Astrocyte (in vitro differentiated cells and primary cell): ENCODE measurements around the gene PRRT4. TPM values are rescaled to one million over a fixed set of nuclear protein-coding genes. Genes with fewer than 3 reads are reported as not detected.

Experiments used
- DNase-seq: peaks from one replicate; pipeline ENCODE4 v3.0.0-alpha.2; 2010; ENCODE audit warnings: low read depth
- FAIRE-seq: peaks from 2 replicates; lab custom pipeline; 2011; peaks lifted over from hg19 to GRCh38; lab: Jason Lieb, UNC
- H2AFZ ChIP-seq: 2 replicates; pipeline ENCODE4 v1.6.0; 2012; ENCODE audit warnings: low read depth, low read length, inconsistent platforms
- H3K27ac ChIP-seq: 2 replicates; pipeline ENCODE4 v1.5.1; 2011; ENCODE audit warnings: low read depth, low read length, inconsistent platforms
- H3K27me3 ChIP-seq: 2 replicates; pipeline ENCODE4 v1.6.0; 2011; ENCODE audit warnings: low read length, inconsistent platforms; ENCODE audit not compliant: insufficient read depth
- H3K36me3 ChIP-seq: 2 replicates; pipeline ENCODE4 v1.5.1; 2011; ENCODE audit warnings: low read length, inconsistent platforms; ENCODE audit not compliant: insufficient read depth
- H3K4me1 ChIP-seq: 2 replicates; pipeline ENCODE4 v1.5.1; 2011; ENCODE audit warnings: low read length, inconsistent platforms; ENCODE audit not compliant: insufficient read depth
- H3K4me2 ChIP-seq: 2 replicates; pipeline ENCODE4 v1.6.0; 2012; ENCODE audit warnings: low read length, inconsistent platforms
- H3K4me3 ChIP-seq: 2 replicates; pipeline ENCODE4 v1.5.1; 2011; ENCODE audit warnings: low read depth, mild to moderate bottlenecking, low read length, inconsistent platforms; ENCODE audit not compliant: insufficient read depth
- H3K79me2 ChIP-seq: 2 replicates; pipeline ENCODE4 v1.6.0; 2012; ENCODE audit warnings: mild to moderate bottlenecking, low read length, inconsistent platforms; ENCODE audit not compliant: insufficient read depth
- H3K9ac ChIP-seq: 2 replicates; pipeline ENCODE4 v1.6.0; 2012; ENCODE audit warnings: mild to moderate bottlenecking, low read length, inconsistent platforms
- H3K9me3 ChIP-seq: 2 replicates; pipeline ENCODE4 v1.5.1; 2012; ENCODE audit warnings: low read depth, mild to moderate bottlenecking, low read length, inconsistent platforms; ENCODE audit not compliant: insufficient read depth
- H4K20me1 ChIP-seq: 2 replicates; pipeline ENCODE4 v1.6.0; 2012; ENCODE audit warnings: low read length, inconsistent platforms; ENCODE audit not compliant: insufficient read depth
- H3K27ac Mint-ChIP-seq: one replicate; pipeline ENCODE4 v1.8.0; 2021; ENCODE audit warnings: mild to moderate bottlenecking, mixed read lengths; ENCODE audit not compliant: unreplicated experiment
- H3K27me3 Mint-ChIP-seq: one replicate; pipeline ENCODE4 v1.8.0; 2021; ENCODE audit warnings: low read depth, mixed read lengths; ENCODE audit not compliant: unreplicated experiment
- H3K36me3 Mint-ChIP-seq: one replicate; pipeline ENCODE4 v1.8.0; 2021; ENCODE audit warnings: low read depth, mixed read lengths; ENCODE audit not compliant: unreplicated experiment
- H3K4me1 Mint-ChIP-seq: one replicate; pipeline ENCODE4 v1.8.0; 2021; ENCODE audit warnings: low read depth, mixed read lengths; ENCODE audit not compliant: unreplicated experiment
- H3K4me3 Mint-ChIP-seq: one replicate; pipeline ENCODE4 v1.8.0; 2021; ENCODE audit warnings: mild to moderate bottlenecking, moderate library complexity, mixed read lengths; ENCODE audit not compliant: unreplicated experiment
- H3K9me3 Mint-ChIP-seq: one replicate; pipeline ENCODE4 v1.8.0; 2021; ENCODE audit warnings: mild to moderate bottlenecking, mixed read lengths; ENCODE audit not compliant: unreplicated experiment
- CTCF ChIP-seq: IDR thresholded peaks from 2 replicates; pipeline ENCODE4 v1.5.1; 2011; ENCODE audit warnings: low read depth, mild to moderate bottlenecking, inconsistent platforms, low read length, moderate library complexity; ENCODE audit not compliant: insufficient read depth
- EZH2 ChIP-seq: IDR thresholded peaks from 2 replicates; pipeline ENCODE4 v1.6.1; 2012; ENCODE audit warnings: mild to moderate bottlenecking, low read length, inconsistent platforms; ENCODE audit not compliant: insufficient read depth
- total RNA-seq: library from RNA; stranded (reverse); gene quantifications from 2 replicates; pipeline ENCODE4 v1.2.1, GENCODE V29; 2021

Gene PRRT4
- total RNA-seq, 1 donor from 2014 or later = 0.93 TPM

GRCh38 chr7:128398841-128399135, 37.3 kb upstream of the PRRT4 start:
- no peaks in the 10 kb centered on the region for H3K9me3 Mint-ChIP-seq
- peaks cover 14% of the 10 kb centered on the region for H3K36me3 Mint-ChIP-seq
- H3K4me3 Mint-ChIP-seq = no peak overlapping the region
- Histone ChIP-seq H2AFZ (no peak overlapping the region), H3K36me3 (peaks cover 30% of the 10 kb centered on the region), H4K20me1 (peaks cover 47% of the 10 kb centered on the region), H3K9me3 (no peaks in the 10 kb centered on the region), H3K79me2 (peaks cover 9% of the 10 kb centered on the region), H3K27me3 (no peaks in the 10 kb centered on the region), H3K4me3 (no peak overlapping the region), H3K27ac (no peak overlapping the region), H3K9ac (no peak overlapping the region), H3K4me2 (no peak overlapping the region), H3K4me1 (no peaks in the 10 kb centered on the region)
- TF ChIP-seq EZH2 (no peak), CTCF (peak; percentile 8)
- H3K27ac Mint-ChIP-seq = no peak overlapping the region
- FAIRE-seq (no peak), DNase-seq (no peak)
- peaks cover 15% of the 10 kb centered on the region for H3K27me3 Mint-ChIP-seq
- peaks cover 2% of the 10 kb centered on the region for H3K4me1 Mint-ChIP-seq

- H3K27ac ChIP-seq = no peak overlapping the region
- no peaks in the 10 kb centered on the region for H3K4me1 ChIP-seq
- no peak overlapping the region for H3K4me3 ChIP-seq
- H2AFZ ChIP-seq = no peak overlapping the region
- Mint-ChIP-seq H3K4me1 (peaks cover 2% of the 10 kb centered on the region), H3K4me3 (no peak overlapping the region), H3K36me3 (peaks cover 15% of the 10 kb centered on the region), H3K27ac (no peak overlapping the region), H3K27me3 (peaks cover 15% of the 10 kb centered on the region), H3K9me3 (no peaks in the 10 kb centered on the region)
- H4K20me1 ChIP-seq = peaks cover 41% of the 10 kb centered on the region
- peaks cover 6% of the 10 kb centered on the region for H3K79me2 ChIP-seq
- H3K9me3 ChIP-seq = no peaks in the 10 kb centered on the region
- DNase-seq (no peak), FAIRE-seq (no peak)
- H3K9ac ChIP-seq = no peak overlapping the region
- H3K27me3 ChIP-seq = no peaks in the 10 kb centered on the region
- H3K4me2 ChIP-seq = no peak overlapping the region
- TF ChIP-seq EZH2 (no peak), CTCF (peak; percentile 86)
- H3K36me3 ChIP-seq = peaks cover 30% of the 10 kb centered on the region
Observed at GRCh38 chr7:128398016-128398840, 36.7 kb upstream of the PRRT4 start.

- DNase-seq (no peak), FAIRE-seq (no peak)
- Mint-ChIP-seq H3K4me3 (no peak overlapping the region), H3K27me3 (peaks cover 7% of the 10 kb centered on the region), H3K4me1 (no peaks in the 10 kb centered on the region), H3K9me3 (no peaks in the 10 kb centered on the region), H3K36me3 (peaks cover 14% of the 10 kb centered on the region), H3K27ac (no peak overlapping the region)
- TF ChIP-seq CTCF (no peak), EZH2 (no peak)
- Histone ChIP-seq H3K9ac (no peak overlapping the region), H3K4me1 (no peaks in the 10 kb centered on the region), H3K36me3 (peaks cover 26% of the 10 kb centered on the region), H3K27me3 (no peaks in the 10 kb centered on the region), H3K4me3 (no peak overlapping the region), H3K9me3 (no peaks in the 10 kb centered on the region), H4K20me1 (peaks cover 23% of the 10 kb centered on the region), H2AFZ (no peak overlapping the region), H3K27ac (no peak overlapping the region), H3K4me2 (no peak overlapping the region), H3K79me2 (no peaks in the 10 kb centered on the region)
Observed at GRCh38 chr7:128396357-128396756, 34.9 kb upstream of the PRRT4 start.
